Measurements from ENCODE around the gene PTGES2.

PTGES2 gene

DNA sequence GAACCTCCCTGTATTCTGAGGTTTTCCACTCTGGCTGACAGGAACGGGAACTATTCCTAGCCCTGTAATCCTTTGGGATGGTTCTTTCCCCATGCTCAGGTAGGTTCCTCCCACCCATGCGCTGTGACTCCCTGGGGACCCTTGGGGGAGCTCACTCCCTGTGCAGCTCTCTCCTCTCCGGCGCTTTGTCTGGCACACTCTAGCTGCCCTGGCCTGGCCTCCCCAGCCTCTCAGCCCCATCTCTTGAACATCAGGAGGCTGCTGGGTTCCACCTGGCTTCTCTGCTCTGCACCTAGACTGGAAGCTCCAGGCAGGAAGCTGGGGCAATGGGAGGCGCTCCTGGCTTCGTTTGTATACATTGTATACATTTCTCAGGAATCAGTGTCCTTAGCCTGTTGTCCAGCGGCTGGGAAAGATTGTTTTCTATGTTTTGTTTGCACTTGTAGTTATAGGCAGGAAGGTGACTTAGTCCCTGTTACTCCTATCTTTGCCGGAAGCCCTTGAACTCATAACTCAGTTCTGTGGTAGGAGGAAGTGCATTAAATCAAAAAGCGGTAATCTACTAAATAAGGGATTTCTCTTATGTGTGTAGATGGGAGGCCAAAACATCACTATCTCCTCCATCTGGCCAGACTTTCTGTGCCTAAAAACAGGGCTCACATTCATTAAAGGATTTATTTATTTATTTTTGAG, 39.1 kb downstream of the PTGES2 start:
- TF ChIP-seq, protein P1, sequence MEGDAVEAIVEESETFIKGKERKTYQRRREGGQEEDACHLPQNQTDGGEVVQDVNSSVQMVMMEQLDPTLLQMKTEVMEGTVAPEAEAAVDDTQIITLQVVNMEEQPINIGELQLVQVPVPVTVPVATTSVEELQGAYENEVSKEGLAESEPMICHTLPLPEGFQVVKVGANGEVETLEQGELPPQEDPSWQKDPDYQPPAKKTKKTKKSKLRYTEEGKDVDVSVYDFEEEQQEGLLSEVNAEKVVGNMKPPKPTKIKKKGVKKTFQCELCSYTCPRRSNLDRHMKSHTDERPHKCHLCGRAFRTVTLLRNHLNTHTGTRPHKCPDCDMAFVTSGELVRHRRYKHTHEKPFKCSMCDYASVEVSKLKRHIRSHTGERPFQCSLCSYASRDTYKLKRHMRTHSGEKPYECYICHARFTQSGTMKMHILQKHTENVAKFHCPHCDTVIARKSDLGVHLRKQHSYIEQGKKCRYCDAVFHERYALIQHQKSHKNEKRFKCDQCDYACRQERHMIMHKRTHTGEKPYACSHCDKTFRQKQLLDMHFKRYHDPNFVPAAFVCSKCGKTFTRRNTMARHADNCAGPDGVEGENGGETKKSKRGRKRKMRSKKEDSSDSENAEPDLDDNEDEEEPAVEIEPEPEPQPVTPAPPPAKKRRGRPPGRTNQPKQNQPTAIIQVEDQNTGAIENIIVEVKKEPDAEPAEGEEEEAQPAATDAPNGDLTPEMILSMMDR (IDR thresholded peaks at IDR 0.05; ENCODE audit: borderline replicate concordance, insufficient read depth, low read depth, low read length) = no peak
- H3K4me3 ChIP-seq (ENCODE audit: low read depth, low read length) = no peak overlapping the region

DNA sequence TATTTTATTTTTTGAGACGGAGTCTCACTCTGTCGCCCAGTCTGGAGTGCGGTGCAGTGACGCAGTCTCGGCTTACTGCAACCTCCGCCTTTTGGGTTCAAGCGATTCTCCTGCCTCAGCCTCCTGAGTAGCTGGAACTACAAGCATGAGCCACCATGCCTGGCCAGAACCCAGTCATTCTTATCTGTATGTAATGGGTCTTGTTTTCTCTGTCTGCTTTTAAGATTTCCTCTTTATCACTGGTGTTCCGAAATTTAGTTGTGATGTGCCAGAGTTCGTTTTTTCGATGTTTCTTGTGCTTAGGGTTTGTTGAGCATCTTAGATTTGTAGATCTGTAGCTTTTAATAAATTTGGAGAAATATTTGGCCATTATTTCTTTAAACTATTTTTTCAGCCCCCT, 40.3 kb downstream of the PTGES2 start:
- TF ChIP-seq, protein P1 (IDR thresholded peaks at IDR 0.05; ENCODE audit: borderline replicate concordance, insufficient read depth, low read depth, low read length) = no peak
- H3K4me3 ChIP-seq (ENCODE audit: low read depth, low read length) = no peak overlapping the region

DNA sequence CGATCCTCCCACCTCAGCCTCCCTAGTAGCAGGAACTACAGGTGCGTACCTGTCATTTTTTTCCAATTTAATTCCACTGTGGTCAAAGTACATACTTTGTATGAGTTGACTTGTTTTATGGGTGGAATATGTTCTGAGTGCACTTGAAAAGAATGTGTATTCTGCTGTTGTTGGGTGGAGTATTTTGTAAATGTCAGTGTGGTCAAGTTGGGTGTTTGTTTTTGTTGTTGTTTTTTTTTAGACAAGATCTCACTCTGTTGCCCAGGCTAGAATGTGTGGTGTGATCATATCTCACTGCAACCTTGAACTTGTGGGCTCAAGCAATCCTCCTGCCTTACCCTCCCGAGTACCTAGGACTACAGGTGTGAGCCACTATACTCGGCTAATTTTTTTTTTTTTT, 41.6 kb downstream of the PTGES2 start:
- no peak overlapping the region for H3K4me3 ChIP-seq (ENCODE audit: low read depth, low read length)
- TF ChIP-seq, protein P1 (IDR thresholded peaks at IDR 0.05; ENCODE audit: borderline replicate concordance, insufficient read depth, low read depth, low read length) = no peak

DNA sequence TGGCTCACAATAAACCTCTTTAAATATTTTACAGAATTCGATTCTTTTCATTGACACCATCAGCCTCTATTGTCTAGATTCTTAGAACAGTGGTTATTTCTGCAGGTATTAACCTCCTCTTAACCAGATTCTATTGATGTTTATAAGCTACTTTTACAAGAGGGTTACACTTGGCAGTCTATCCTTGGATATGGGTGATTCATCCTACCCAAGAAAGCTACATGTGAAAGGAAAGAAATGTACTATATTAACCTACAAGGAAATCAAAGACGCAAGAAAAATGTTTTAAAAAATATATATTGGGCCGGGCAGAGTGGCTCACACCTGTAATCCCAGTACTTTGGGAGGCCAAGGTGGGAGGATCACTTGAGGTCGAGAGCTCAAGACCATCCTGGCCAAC, 42.8 kb downstream of the PTGES2 start:
- no peak overlapping the region for H3K4me3 ChIP-seq (ENCODE audit: low read depth, low read length)
- TF ChIP-seq, protein P1 (IDR thresholded peaks at IDR 0.05; ENCODE audit: borderline replicate concordance, insufficient read depth, low read depth, low read length) = no peak

DNA sequence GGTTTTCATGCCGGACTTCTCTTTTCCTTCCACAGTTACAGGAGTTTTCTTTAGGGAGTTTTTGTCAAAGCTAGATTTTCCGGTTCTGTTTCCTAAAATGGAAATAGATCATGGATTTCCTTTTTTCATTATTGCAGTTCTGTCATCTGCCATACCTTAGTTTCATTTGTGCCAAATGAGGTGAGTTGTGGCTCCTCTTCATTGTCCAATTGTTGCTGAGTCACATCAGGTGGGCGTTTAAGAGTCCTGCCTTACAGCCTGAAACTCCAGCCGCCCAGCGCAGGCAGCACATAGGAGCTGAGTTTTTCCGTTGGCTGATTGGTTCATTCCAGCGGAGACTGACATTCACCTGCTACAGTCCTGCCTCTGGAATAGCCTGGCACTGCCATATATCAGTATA, 45.4 kb downstream of the PTGES2 start:
- TF ChIP-seq, protein P1 (IDR thresholded peaks at IDR 0.05; ENCODE audit: borderline replicate concordance, insufficient read depth, low read depth, low read length) = no peak

DNA sequence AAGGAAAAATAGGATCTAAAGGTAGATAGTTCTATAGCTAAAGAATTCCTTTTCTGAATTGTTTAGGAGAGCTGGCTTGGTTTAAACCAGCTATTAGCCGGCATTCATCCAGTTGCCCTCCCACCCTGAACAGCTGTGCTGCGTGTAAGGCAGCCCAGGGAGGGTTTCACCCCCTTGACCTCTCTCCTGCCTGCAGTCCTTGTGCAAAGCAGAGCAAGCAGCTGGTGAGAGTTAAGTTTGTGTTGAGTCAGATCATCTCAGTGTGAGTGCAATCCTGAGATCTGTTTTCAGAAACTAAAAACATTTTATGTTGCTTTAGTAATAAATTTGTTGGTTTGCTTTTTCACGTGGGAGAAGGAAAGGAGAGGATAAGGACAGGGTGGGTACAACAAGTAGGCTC, 46.5 kb downstream of the PTGES2 start:
- TF ChIP-seq, protein P1 (IDR thresholded peaks at IDR 0.05; ENCODE audit: borderline replicate concordance, insufficient read depth, low read depth, low read length) = no peak
- no peak overlapping the region for H3K4me3 ChIP-seq (ENCODE audit: low read depth, low read length)

More for the DNA sequence above, 45.4 kb downstream of the PTGES2 start:
- no peak overlapping the region for H3K4me3 ChIP-seq (ENCODE audit: low read depth, low read length)

DNA sequence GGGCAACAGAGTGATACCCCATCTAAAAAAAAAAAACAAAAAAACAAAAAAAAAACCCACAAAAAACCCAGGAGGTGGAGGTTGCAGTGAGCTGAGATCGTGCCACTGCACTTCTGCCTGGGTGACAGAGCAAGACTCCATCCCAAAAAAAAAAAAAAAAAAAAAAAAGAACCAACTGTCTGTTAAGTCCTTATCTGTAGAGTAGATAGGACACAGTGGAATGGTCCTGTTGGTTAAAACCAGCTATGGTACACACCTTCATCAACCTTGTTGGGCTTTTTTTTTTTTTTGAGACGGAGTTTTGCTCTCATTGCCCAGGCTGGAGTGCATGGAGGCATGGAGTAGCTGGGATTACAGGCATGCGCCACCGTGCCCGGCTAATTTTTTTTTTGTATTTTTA, 47.3 kb downstream of the PTGES2 start:
- TF ChIP-seq, protein P1 (IDR thresholded peaks at IDR 0.05; ENCODE audit: borderline replicate concordance, insufficient read depth, low read depth, low read length) = no peak
- no peak overlapping the region for H3K4me3 ChIP-seq (ENCODE audit: low read depth, low read length)

Data from GM12875 (cell line).